HG02571 (cell line): Measurements from ENCODE around the gene LRIF1.

Experiments
- ATAC-seq: cut with Tn5 transposase; IDR thresholded peaks from one replicate; pipeline ENCODE4 v1.9.1; 2021; ENCODE audit warnings: mild to moderate bottlenecking, moderate library complexity; ENCODE audit not compliant: unreplicated experiment

Gene LRIF1

DNA sequence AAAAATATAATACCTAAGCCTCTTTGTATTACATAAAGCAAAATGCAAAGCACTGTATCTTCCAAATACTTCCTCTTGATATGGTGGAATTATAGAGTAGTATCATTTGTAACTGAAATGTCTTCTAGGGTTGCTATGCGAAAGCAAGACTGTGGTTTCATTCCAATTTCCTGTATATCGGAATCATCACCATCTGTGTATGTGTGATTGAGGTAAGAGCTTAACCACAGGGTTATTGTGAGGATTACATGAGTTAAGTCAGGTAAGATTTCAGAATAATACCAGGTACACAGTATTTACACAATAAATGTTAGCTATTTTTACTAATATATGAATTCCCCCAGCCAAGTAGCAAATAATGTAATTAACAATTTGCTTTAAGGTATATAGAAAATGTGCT lies 66.0 kb downstream of the LRIF1 start:
- ATAC-seq, result no peak
